SH-SY5Y (cell line): Measurements from ENCODE around the gene PDE5A.

ENCODE experiments used
- GATA2 ChIP-seq: IDR thresholded peaks from 2 replicates; pipeline ENCODE4 v1.6.1; 2011; ENCODE audit warnings: mild to moderate bottlenecking, low read depth, low read length
- GATA3 ChIP-seq: IDR thresholded peaks from 2 replicates; pipeline ENCODE4 v1.6.1; 2011; ENCODE audit warnings: low read depth, mild to moderate bottlenecking, low read length, moderate library complexity

DNA sequence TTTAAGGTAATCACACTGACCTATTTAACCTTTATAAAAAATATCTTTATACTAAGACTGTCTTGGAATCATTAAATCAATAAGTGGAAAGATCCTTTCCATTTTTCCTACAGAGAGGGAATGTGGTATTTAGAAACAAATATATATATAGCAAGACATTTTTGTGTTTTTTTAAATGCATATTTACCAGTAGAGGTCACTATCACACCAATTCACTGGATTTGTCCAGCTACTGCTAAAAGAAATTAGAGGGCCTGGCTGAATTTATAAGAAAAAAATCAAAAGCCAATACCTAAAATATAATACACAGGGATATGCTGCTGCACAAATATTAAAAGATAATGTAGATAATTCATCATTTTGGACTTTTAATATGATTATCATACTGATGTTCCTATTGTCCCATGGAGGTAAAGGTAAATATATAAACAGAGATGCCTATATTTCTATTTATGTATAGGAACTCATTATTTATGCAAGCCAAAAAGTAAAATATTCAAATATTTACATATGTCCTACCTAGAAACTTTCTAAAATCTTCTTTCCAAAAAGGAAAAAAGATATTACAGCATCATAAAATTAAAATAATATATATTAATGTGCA lies 69.5 kb downstream of the PDE5A start:
- TF ChIP-seq GATA2 (no peak), GATA3 (no peak)
